ENCODE results near the gene NUTM1.
"Not testable (repeated sequence)": the region's sequence is repeated elsewhere in the genome, so short reads cannot be mapped to it uniquely, and the experiment has no call there.

- not testable (repeated sequence) for TF ChIP-seq POLR2A (IDR thresholded peaks at IDR 0.05; ENCODE audit: low read length); GATA1 (IDR thresholded peaks at IDR 0.05; ENCODE audit: low read depth, low read length)
Observed at GRCh38 chr15:34381829-34382521, 38.9 kb downstream of the NUTM1 start.
